ENCODE measurements around the gene MPPED2.

DNA sequence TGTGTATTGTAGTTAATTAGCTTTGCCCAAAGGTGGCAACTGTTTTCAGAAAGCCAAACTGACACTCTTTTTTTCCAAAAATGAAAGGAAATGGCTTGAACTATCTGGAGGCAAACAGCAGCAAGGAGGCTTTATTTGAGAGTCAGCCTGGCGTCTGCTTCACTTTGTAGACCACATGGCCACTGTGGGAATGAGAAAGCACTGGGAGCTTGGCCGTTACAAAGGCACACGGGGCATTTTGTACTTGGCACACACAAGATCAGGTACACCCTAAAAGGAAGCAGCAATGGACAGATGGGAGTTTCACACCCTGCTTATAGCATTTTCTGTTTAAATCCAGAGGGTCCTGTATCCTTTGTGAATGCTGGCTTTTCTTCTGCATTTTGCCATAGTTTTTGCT, 126.3 kb downstream of the MPPED2 start:
- TF ChIP-seq, protein P1, sequence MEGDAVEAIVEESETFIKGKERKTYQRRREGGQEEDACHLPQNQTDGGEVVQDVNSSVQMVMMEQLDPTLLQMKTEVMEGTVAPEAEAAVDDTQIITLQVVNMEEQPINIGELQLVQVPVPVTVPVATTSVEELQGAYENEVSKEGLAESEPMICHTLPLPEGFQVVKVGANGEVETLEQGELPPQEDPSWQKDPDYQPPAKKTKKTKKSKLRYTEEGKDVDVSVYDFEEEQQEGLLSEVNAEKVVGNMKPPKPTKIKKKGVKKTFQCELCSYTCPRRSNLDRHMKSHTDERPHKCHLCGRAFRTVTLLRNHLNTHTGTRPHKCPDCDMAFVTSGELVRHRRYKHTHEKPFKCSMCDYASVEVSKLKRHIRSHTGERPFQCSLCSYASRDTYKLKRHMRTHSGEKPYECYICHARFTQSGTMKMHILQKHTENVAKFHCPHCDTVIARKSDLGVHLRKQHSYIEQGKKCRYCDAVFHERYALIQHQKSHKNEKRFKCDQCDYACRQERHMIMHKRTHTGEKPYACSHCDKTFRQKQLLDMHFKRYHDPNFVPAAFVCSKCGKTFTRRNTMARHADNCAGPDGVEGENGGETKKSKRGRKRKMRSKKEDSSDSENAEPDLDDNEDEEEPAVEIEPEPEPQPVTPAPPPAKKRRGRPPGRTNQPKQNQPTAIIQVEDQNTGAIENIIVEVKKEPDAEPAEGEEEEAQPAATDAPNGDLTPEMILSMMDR (IDR thresholded peaks at IDR 0.05), result no peak
- TF ChIP-seq EP300 (IDR thresholded peaks at IDR 0.05) (no peak), POLR2A (IDR thresholded peaks at IDR 0.05) (no peak)

Data from tibial nerve (tissue), 4 donors.